NCI-H1048 (cell line): ENCODE data around the gene TOP2A.

Source experiments
- DNase-seq: peaks from one replicate; lab custom pipeline; 2025; lab: John Stamatoyannopoulos, UW

Gene TOP2A

GRCh38 chr17:40453881-40454612 lies 36.4 kb upstream of the TOP2A start:
- DNase-seq: no peak

- no peak for DNase-seq
These were observed 35.3 kb upstream of the TOP2A start for GRCh38 chr17:40452921-40453378.

GRCh38 chr17:40452216-40452787 lies 34.6 kb upstream of the TOP2A start:
- no peak for DNase-seq

- no peak for DNase-seq
These were observed 33.7 kb upstream of the TOP2A start for GRCh38 chr17:40451420-40451819.

DNA sequence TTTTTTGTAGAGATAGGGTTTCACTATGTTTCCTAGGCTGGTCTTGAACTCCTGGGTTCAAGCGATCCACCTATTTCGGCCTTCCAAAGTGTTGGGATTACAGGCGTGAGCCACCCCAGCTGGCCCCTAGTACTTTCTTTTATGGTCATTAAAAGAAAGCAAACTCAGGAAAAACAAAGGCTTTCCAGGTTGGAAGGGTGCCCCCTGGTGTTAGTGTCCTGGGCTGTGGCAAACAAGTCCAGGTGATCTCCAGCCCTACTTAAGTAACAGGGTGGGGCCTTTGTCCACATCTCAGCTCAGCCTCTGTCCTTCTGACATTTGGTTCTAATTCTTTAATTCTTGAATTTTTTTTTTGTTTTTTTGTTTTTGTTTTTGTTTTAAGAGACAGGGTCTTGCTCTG lies 32.5 kb upstream of the TOP2A start:
- no peak for DNase-seq

GRCh38 chr17:40448639-40449261 lies 31.1 kb upstream of the TOP2A start:
- no peak for DNase-seq

GRCh38 chr17:40448213-40448638 lies 30.5 kb upstream of the TOP2A start:
- no peak for DNase-seq

DNA sequence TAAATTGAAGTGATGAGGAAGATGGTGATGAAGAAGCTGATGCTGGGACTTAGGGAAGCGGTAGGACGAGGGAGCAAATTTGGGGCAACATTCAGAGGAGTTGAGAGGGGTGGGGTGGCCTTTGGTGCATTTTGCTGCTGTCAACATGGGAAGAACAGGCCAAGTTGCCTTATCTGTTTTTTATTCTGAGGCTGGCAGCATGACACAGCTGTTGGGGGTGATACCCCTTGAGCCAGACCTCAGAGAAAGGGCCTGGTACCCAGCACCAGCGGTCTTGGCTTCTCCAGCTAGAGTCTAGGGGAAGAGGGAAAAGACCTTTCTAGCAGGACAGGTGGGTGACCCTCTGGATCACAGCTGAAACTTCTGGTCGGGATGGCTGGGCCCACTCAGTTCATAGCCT lies 30.1 kb upstream of the TOP2A start:
- no peak for DNase-seq

GRCh38 chr17:40447148-40447644 lies 29.5 kb upstream of the TOP2A start:
- no peak for DNase-seq

DNA sequence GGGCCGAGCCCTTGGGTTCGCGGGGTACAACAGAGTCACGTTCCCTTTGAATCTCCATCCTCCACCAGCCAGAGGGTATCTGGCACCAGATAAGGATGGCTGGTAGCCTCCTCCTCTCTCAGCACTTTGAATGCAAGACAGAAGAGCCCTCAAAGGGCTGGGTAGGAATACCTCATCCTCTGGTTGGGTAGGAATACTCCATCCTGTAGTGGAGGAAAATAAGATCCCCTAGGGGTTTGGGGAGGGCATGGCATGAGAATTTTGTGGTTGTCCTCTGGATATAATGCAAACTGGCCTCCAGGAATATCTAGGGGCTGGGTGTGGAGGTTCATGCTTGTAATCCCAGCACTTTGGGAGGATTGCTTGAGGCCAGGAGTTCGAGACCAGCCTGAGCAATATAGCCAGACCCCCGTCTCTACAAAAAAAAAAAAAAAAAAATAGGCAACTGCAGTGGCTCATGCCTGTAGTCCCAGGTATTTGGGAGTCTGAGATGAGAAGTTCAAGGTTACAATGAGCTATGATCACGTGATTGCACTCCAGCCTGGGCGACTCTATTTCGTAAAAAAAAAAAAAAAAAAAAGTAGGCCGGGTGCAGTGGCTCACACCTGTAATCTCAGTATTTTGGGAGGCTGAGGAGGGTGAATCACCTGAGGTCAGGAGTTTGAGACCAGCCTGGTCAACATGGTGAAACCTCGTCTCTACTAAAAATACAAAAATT lies 28.2 kb upstream of the TOP2A start:
- DNase-seq: no peak

- DNase-seq: no peak
These were observed 26.5 kb upstream of the TOP2A start for GRCh38 chr17:40443988-40444899.

GRCh38 chr17:40443196-40443987 lies 25.7 kb upstream of the TOP2A start, which contains the start of gene IGFBP4:
TSS of gene IGFBP4 (plus strand) at chr17:40443450. CDS start at chr17:40443736, 286 bp downstream.
- DNase-seq: no peak

GRCh38 chr17:40442392-40443195 lies 24.9 kb upstream of the TOP2A start:
- no peak for DNase-seq

GRCh38 chr17:40440166-40440565 lies 22.5 kb upstream of the TOP2A start:
- DNase-seq: no peak

- DNase-seq: no peak
These were observed 19.5 kb upstream of the TOP2A start for GRCh38 chr17:40437095-40437732.

GRCh38 chr17:40436636-40437035 lies 18.9 kb upstream of the TOP2A start:
- DNase-seq: no peak

GRCh38 chr17:40433551-40434415 lies 16.1 kb upstream of the TOP2A start:
- DNase-seq: no peak

GRCh38 chr17:40432864-40433528 lies 15.3 kb upstream of the TOP2A start:
- DNase-seq: no peak
